ENCODE results near the gene ARVCF. TPM values are rescaled to one million over a fixed set of nuclear protein-coding genes. Genes with fewer than 3 reads are reported as not detected.

ARVCF gene
- total and polyA plus RNA-seq, 9 of the 15 experiments (the other 6 are each of a cell fraction or from before 2014, with no cell fraction given), result 0.03 to 97.4 (median 15.6) TPM

- TF ChIP-seq RCOR1 (IDR thresholded peaks at IDR 0.05; ENCODE audit: borderline replicate concordance in 1 of 2, low read depth in 2 of 2, low read length in 2 of 2), result peak in 1 of 2 experiments; percentile 71; a peak in 2 of 4 replicates
- no peak for TF ChIP-seq NCOA2 (IDR thresholded peaks at IDR 0.05; ENCODE audit: partially characterized antibody in 2 of 2)
- no peak for TF ChIP-seq ZNF589 (CRISPR knock-in tag; IDR thresholded peaks at IDR 0.05; ENCODE audit: low read depth)
- TF ChIP-seq THRB (CRISPR knock-in tag; conservative IDR thresholded peaks at IDR 0.05), result peak; percentile 69; the same call in 1 of the 2 replicates
- no peak for TF ChIP-seq RB1 (IDR thresholded peaks at IDR 0.05; ENCODE audit: low read depth)
- peak; percentile 2; the same call in 1 of the 2 replicates for TF ChIP-seq SPI1 (IDR thresholded peaks at IDR 0.05; ENCODE audit: borderline replicate concordance, low read depth, low read length)
- no peak for TF ChIP-seq HINFP (tag; conservative IDR thresholded peaks at IDR 0.05; ENCODE audit: low read depth)
- TF ChIP-seq FOXK2 (conservative IDR thresholded peaks at IDR 0.05 in 1 of 2, IDR thresholded peaks at IDR 0.05 in 1 of 2; ENCODE audit: low read depth in 2 of 2), result no peak
- no peak for TF ChIP-seq HDAC3 (IDR thresholded peaks at IDR 0.05; ENCODE audit: borderline replicate concordance, partially characterized antibody)
- no peak for TF ChIP-seq CBX1 (IDR thresholded peaks at IDR 0.05; ENCODE audit: low read depth)
- TF ChIP-seq TAL1 (IDR thresholded peaks at IDR 0.05), result no peak
- TF ChIP-seq ZNF780A (CRISPR knock-in tag; IDR thresholded peaks at IDR 0.05), result no peak
- peak in 1 of 2 experiments; percentile 13; a peak in 1 of 4 replicates for TF ChIP-seq RAD21 (CRISPR knock-in tag; conservative IDR thresholded peaks at IDR 0.05 in 1 of 2, IDR thresholded peaks at IDR 0.05 in 1 of 2)
- TF ChIP-seq HNRNPUL1 (IDR thresholded peaks at IDR 0.05; ENCODE audit: low read length), result no peak
- no peak for TF ChIP-seq CTCFL (IDR thresholded peaks at IDR 0.05; ENCODE audit: borderline replicate concordance, insufficient read depth, low read depth, low read length, poor library complexity, severe bottlenecking)
- peak; percentile 43; the same call in 1 of the 2 replicates for TF ChIP-seq JUN (IDR thresholded peaks at IDR 0.05; ENCODE audit: borderline replicate concordance, low read depth, low read length)
- TF ChIP-seq JUN (CRISPR knock-in tag; IDR thresholded peaks at IDR 0.05; ENCODE audit: borderline replicate concordance), result no peak
- no peak for TF ChIP-seq POLR2A (conservative IDR thresholded peaks at IDR 0.05)
- no peak for TF ChIP-seq ARHGAP35 (IDR thresholded peaks at IDR 0.05; ENCODE audit: partially characterized antibody)
- no peak for TF ChIP-seq FOS (IDR thresholded peaks at IDR 0.05; ENCODE audit: extremely low read depth, insufficient read length)
- peak in 1 of 3 experiments; percentile 50 for TF ChIP-seq YY1 (IDR thresholded peaks at IDR 0.05; ENCODE audit: borderline replicate concordance in 1 of 3, control insufficient read depth in 1 of 3, extremely low read depth in 1 of 3, insufficient read depth in 3 of 3, insufficient read length in 1 of 3, insufficient replicate concordance in 2 of 3, low read depth in 1 of 3, low read length in 2 of 3)
- no peak for TF ChIP-seq XRCC3 (IDR thresholded peaks at IDR 0.05)
Observed at GRCh38 chr22:20016734-20017621, at the start of gene ARVCF (continued).

All from K562 (cell line).